ENCODE results near the gene BRD1.

- TF ChIP-seq CTCF (IDR thresholded peaks at IDR 0.05 in 4 of 5, conservative IDR thresholded peaks at IDR 0.05 in 1 of 5) (no peak), POLR2A (IDR thresholded peaks at IDR 0.05) (no peak)
Measured at GRCh38 chr22:49861642-49862495, 34.2 kb upstream of the BRD1 start.

Measured in gastrocnemius medialis (tissue), 4 donors.